PC-3 (cell line): ENCODE results near the gene STAB2. TPM values are rescaled to one million over a fixed set of nuclear protein-coding genes. Genes with fewer than 3 reads are reported as not detected.
A peak's percentile ranks its signal among the peaks of the same experiment; 100 is the strongest.

Experiments
- ATAC-seq: fragments of 200-7000 bp; cut with Tn5 transposase; 2 replicates; pipeline ENCODE4 v1.9.1; 2020; ENCODE audit warnings: mild to moderate bottlenecking, moderate library complexity
- Bru-seq: library from RNA; stranded (reverse); fragments of 400-500 nt; gene quantifications from one replicate; lab custom pipeline; 2021; lab: Mats Ljungman, UMichigan
- BruChase-seq, 2 experiments: library from RNA; stranded (reverse); fragments of 400-500 nt; gene quantifications; one replicate each; lab custom pipeline; 2021; lab: Mats Ljungman, UMichigan
- BruUV-seq: library from RNA; stranded (reverse); fragments of 400-500 nt; replicated peaks from 2 replicates; lab custom pipeline; 2021; lab: Mats Ljungman, UMichigan
- CTCF ChIA-PET: fragments of 300-600 bp; sonication (Branson Sonifier 250); formaldehyde crosslinking; loops from one replicate; lab custom pipeline; 2022; ENCODE audit warnings: antibody characterized with exemption; lab: Charles Lee
- POLR2A ChIA-PET: fragments of 300-600 bp; sonication (Branson Sonifier 250); formaldehyde crosslinking; loops from one replicate; lab custom pipeline; 2022; ENCODE audit warnings: antibody characterized with exemption; ENCODE audit not compliant: unreplicated experiment; lab: Charles Lee
- DNase-seq: peaks from one replicate; pipeline ENCODE4 v3.0.0-alpha.2; 2015
- H2AFZ ChIP-seq: fragments of 300-600 bp; sonication (generic); 2 replicates; pipeline ENCODE4 v1.6.0; 2016; ENCODE audit warnings: antibody characterized with exemption, low read length
- H3F3A ChIP-seq: fragments of 300-600 bp; sonication (generic); one replicate; pipeline ENCODE4 v1.6.0; 2017; ENCODE audit warnings: antibody characterized with exemption, low read length, control low read depth, mild to moderate bottlenecking; ENCODE audit not compliant: unreplicated experiment
- H3K27ac ChIP-seq: fragments of 300-600 bp; sonication (generic); 2 replicates; pipeline ENCODE4 v1.5.1; 2016; ENCODE audit warnings: mild to moderate bottlenecking, low read length
- H3K27me3 ChIP-seq: fragments of 300-600 bp; sonication (generic); 2 replicates; pipeline ENCODE4 v1.6.1; 2016; ENCODE audit warnings: low read length, mixed read lengths
- H3K36me3 ChIP-seq: fragments of 300-600 bp; sonication (generic); 2 replicates; pipeline ENCODE4 v1.6.1; 2016; ENCODE audit warnings: low read depth, mixed run types, low read length, mixed read lengths
- H3K4me1 ChIP-seq: fragments of 300-600 bp; sonication (generic); 2 replicates; pipeline ENCODE4 v1.5.1; 2016; ENCODE audit warnings: low read length; ENCODE audit not compliant: insufficient read depth
- H3K4me2 ChIP-seq: fragments of 300-600 bp; sonication (generic); 2 replicates; pipeline ENCODE4 v1.6.0; 2016; ENCODE audit warnings: low read length
- H3K4me3 ChIP-seq: fragments of 300-600 bp; sonication (generic); 2 replicates; pipeline ENCODE4 v1.5.1; 2016; ENCODE audit warnings: mild to moderate bottlenecking, low read length, mixed read lengths
- H3K79me2 ChIP-seq: fragments of 300-600 bp; sonication (generic); 2 replicates; pipeline ENCODE4 v1.6.1; 2017; ENCODE audit warnings: low read length, mixed read lengths
- H3K9ac ChIP-seq: fragments of 300-600 bp; sonication (generic); 2 replicates; pipeline ENCODE4 v1.6.0; 2016; ENCODE audit warnings: mild to moderate bottlenecking, low read length
- H3K9me2 ChIP-seq: fragments of 300-600 bp; sonication (generic); replicated peaks from 2 replicates; pipeline ENCODE4 v1.6.1; 2016; ENCODE audit warnings: mixed run types, low read length, mixed read lengths
- H3K9me3 ChIP-seq: fragments of 300-600 bp; sonication (generic); 2 replicates; pipeline ENCODE4 v1.6.1; 2016; ENCODE audit warnings: low read length, mixed read lengths
- H4K20me1 ChIP-seq: fragments of 300-600 bp; sonication (generic); 2 replicates; pipeline ENCODE4 v1.6.1; 2016; ENCODE audit warnings: low read length, mixed read lengths
- EZH2 ChIP-seq: fragments of 300-600 bp; sonication (generic); IDR thresholded peaks from one replicate; pipeline ENCODE4 v1.6.1; 2017; ENCODE audit warnings: antibody characterized with exemption, mild to moderate bottlenecking, low read length; ENCODE audit not compliant: unreplicated experiment
- EZH2phosphoT487 ChIP-seq: fragments of 300-600 bp; sonication (generic); IDR thresholded peaks from 2 replicates; pipeline ENCODE4 v1.6.1; 2018; ENCODE audit warnings: mild to moderate bottlenecking, antibody characterized with exemption, low read length, borderline replicate concordance
- intact Hi-C: fragments of 100-400 bp; cut with micrococcal nuclease; formaldehyde crosslinking; loops from 2 replicates; pipeline ENCODE4 v1.9.0; 2023
- long read RNA-seq: library from polyadenylated mRNA; unstranded; transcript quantifications from one replicate; pipeline ENCODE4 v2.0.0, GENCODE V29; 2021; ENCODE audit not compliant: unreplicated experiment
- total RNA-seq: library from RNA; depleted of rRNA; stranded (reverse); fragments of >200 nt; gene quantifications from 2 replicates; pipeline ENCODE4 v1.2.3, GENCODE V29; 2014; rRNA removed
- TF ChIP-seq, protein P1 (sequence below): fragments of 300-600 bp; sonication (generic); conservative IDR thresholded peaks from 2 replicates; pipeline ENCODE4 v1.5.1; 2017; ENCODE audit warnings: antibody characterized with exemption, low read depth, mild to moderate bottlenecking, low read length

The STAB2 gene, protein sequence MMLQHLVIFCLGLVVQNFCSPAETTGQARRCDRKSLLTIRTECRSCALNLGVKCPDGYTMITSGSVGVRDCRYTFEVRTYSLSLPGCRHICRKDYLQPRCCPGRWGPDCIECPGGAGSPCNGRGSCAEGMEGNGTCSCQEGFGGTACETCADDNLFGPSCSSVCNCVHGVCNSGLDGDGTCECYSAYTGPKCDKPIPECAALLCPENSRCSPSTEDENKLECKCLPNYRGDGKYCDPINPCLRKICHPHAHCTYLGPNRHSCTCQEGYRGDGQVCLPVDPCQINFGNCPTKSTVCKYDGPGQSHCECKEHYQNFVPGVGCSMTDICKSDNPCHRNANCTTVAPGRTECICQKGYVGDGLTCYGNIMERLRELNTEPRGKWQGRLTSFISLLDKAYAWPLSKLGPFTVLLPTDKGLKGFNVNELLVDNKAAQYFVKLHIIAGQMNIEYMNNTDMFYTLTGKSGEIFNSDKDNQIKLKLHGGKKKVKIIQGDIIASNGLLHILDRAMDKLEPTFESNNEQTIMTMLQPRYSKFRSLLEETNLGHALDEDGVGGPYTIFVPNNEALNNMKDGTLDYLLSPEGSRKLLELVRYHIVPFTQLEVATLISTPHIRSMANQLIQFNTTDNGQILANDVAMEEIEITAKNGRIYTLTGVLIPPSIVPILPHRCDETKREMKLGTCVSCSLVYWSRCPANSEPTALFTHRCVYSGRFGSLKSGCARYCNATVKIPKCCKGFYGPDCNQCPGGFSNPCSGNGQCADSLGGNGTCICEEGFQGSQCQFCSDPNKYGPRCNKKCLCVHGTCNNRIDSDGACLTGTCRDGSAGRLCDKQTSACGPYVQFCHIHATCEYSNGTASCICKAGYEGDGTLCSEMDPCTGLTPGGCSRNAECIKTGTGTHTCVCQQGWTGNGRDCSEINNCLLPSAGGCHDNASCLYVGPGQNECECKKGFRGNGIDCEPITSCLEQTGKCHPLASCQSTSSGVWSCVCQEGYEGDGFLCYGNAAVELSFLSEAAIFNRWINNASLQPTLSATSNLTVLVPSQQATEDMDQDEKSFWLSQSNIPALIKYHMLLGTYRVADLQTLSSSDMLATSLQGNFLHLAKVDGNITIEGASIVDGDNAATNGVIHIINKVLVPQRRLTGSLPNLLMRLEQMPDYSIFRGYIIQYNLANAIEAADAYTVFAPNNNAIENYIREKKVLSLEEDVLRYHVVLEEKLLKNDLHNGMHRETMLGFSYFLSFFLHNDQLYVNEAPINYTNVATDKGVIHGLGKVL (N-terminal part only)
- total RNA-seq, result not detected in 2 replicates
- percentile 4 among the genes with signal in this experiment for Bru-seq, nascent RNA
- not detected for BruChase-seq, experiment 1, labeled RNA remaining after a 6-hour chase
- percentile 1 among the genes with signal in this experiment for BruChase-seq, experiment 2, labeled RNA remaining after a 2-hour chase
- long read RNA-seq, partial matches to known transcripts, result 0 of 4 reads
- long read RNA-seq, other reads (novel, unspliced or antisense), result 4 of 4 reads

DNA sequence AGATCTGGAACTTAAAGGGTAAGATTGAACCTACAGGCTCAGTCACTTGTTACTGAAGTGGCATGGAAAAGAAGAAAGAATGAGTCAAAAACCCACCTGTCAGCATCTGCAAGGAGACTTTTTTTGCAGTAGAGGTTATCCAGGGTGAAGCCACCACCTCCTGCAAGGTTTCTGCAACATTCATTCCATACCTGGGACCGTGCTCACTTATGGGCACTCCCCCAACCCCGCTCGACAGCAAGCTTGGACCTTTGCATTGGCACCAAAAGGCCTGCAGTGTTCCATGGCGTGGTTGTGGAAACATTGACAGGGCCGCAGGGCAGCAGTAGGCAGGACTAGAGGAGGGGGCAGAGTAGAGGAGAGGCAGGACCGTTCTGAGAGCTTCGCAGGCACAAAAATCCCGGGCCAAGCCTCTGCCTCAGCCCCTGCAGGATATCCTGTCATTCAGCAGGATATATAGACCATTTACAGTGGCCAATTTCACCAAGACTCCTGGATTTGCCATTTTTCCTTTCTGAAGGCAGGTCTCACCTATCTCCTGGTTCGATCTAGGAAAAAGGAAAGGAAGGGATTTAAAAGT is at the start of gene STAB2:
Gene STAB2, plus strand, starts transcription at position 483 of the 580 bp plus-strand sequence. CDS start 204 bp downstream, outside the sequence.
- H3K4me1 ChIP-seq, result no peaks in the 10 kb centered on the region
- DNase-seq, result no peak
- peaks cover 43% of the 10 kb centered on the region for H3K27me3 ChIP-seq
- H3K27ac ChIP-seq, result no peak within 1 kb of the TSS
- H3K4me3 ChIP-seq, result no peak within 1 kb of the TSS
- intact Hi-C loops, result loop anchor here (1.0 kb wide), 2 partner anchors 45 to 283 kb away; no protein-coding TSS in a partner anchor
- H3K9me3 ChIP-seq, result no peaks in the 10 kb centered on the region
- H3K79me2 ChIP-seq, result no peaks in the 10 kb centered on the region
- no peak within 1 kb of the TSS for H3K9ac ChIP-seq
- H3K9me2 ChIP-seq, result no peaks in the 10 kb centered on the region
- ChIA-PET CTCF (interaction anchor here (0.5 to 0.9 kb wide), 3 partner anchors 46 to 1514 kb away, joined by 3 to 4 read pairs (median 3); no protein-coding TSS in a partner anchor), POLR2A (no interaction called here)
- H3K4me2 ChIP-seq, result no peak within 1 kb of the TSS
- no peaks in the 10 kb centered on the region for H4K20me1 ChIP-seq
- TF ChIP-seq EZH2, result no peak
- BruUV-seq, result no TSS peak
- ATAC-seq, result no peak
- H3F3A ChIP-seq, result no peaks in the 10 kb centered on the region
- H2AFZ ChIP-seq, result no peak within 1 kb of the TSS
- H3K36me3 ChIP-seq, result no peaks in the 10 kb centered on the region

DNA sequence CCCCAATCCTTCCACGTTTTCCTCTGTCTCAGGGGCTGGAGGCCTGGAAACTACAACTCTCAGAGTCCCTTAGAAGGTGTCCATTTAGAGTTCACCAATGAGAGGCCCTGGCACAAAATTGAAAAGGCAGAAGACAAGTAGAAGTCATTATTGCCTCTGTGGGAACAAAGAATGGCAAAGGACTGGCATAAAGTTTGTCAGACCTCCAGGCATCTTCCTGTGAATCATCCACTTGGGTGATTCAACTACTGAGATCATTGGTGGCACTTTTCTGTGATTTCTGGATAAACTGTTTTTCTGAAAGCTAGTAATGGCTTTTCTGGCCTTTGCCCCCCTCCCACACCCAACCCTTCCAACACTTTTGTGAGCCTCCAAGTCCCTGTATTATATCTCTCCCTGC is 48.7 kb upstream of the STAB2 start:
- peak overlapping the region; percentile 40; the same call in 1 of the 2 replicates for H2AFZ ChIP-seq
- H3K36me3 ChIP-seq, result no peaks in the 10 kb centered on the region
- no peaks in the 10 kb centered on the region for H3F3A ChIP-seq
- H3K27ac ChIP-seq, result peak overlapping the region; percentile 51
- 0 out of 2 replicates have a peak overlapping the region, but pooled peaks have one; percentile 14 for H3K9ac ChIP-seq
- ChIA-PET CTCF (no interaction called here), POLR2A (no interaction called here)
- peak; percentile 79 for DNase-seq
- H3K4me1 ChIP-seq, result peaks cover 13% of the 10 kb centered on the region
- no TSS peak for BruUV-seq
- intact Hi-C loops, result no loop called here
- H3K9me2 ChIP-seq, result no peaks in the 10 kb centered on the region
- H3K4me2 ChIP-seq, result peak overlapping the region; percentile 11
- H3K9me3 ChIP-seq, result no peaks in the 10 kb centered on the region
- TF ChIP-seq EZH2 (no peak), EZH2phosphoT487 (no peak)
- TF ChIP-seq, protein P1, sequence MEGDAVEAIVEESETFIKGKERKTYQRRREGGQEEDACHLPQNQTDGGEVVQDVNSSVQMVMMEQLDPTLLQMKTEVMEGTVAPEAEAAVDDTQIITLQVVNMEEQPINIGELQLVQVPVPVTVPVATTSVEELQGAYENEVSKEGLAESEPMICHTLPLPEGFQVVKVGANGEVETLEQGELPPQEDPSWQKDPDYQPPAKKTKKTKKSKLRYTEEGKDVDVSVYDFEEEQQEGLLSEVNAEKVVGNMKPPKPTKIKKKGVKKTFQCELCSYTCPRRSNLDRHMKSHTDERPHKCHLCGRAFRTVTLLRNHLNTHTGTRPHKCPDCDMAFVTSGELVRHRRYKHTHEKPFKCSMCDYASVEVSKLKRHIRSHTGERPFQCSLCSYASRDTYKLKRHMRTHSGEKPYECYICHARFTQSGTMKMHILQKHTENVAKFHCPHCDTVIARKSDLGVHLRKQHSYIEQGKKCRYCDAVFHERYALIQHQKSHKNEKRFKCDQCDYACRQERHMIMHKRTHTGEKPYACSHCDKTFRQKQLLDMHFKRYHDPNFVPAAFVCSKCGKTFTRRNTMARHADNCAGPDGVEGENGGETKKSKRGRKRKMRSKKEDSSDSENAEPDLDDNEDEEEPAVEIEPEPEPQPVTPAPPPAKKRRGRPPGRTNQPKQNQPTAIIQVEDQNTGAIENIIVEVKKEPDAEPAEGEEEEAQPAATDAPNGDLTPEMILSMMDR, result no peak
- H3K27me3 ChIP-seq, result no peaks in the 10 kb centered on the region
- H3K4me3 ChIP-seq, result no peak overlapping the region
- H3K79me2 ChIP-seq, result no peaks in the 10 kb centered on the region
- ATAC-seq, result peak; percentile 92
- H4K20me1 ChIP-seq, result no peaks in the 10 kb centered on the region
